Neuronal stem cell (in vitro differentiated cells): ENCODE measurements around the gene CLSTN3.

Experiments
- DNase-seq: peaks from one replicate; pipeline ENCODE4 v3.0.0-alpha.2; 2013; ENCODE audit warnings: low spot score
- H2AFZ ChIP-seq: one replicate; pipeline ENCODE4 v1.6.1; 2013; ENCODE audit warnings: mild to moderate bottlenecking, low read length, inconsistent platforms
- H2AK5ac ChIP-seq: 2 replicates; pipeline ENCODE4 v1.6.1; 2013; ENCODE audit warnings: low read depth, mild to moderate bottlenecking, inconsistent platforms, low read length, moderate library complexity, mixed read lengths
- H2BK120ac ChIP-seq: 2 replicates; pipeline ENCODE4 v1.6.1; 2013; ENCODE audit warnings: low read depth, mild to moderate bottlenecking, inconsistent platforms, low read length, moderate library complexity, mixed read lengths
- H2BK12ac ChIP-seq: one replicate; pipeline ENCODE4 v1.6.1; 2013; ENCODE audit warnings: low read length, inconsistent platforms
- H2BK15ac ChIP-seq: 2 replicates; pipeline ENCODE4 v1.6.1; 2013; ENCODE audit warnings: mild to moderate bottlenecking, low read length, inconsistent platforms, mixed read lengths
- H2BK5ac ChIP-seq: one replicate; pipeline ENCODE4 v1.6.1; 2013; ENCODE audit warnings: inconsistent platforms, mild to moderate bottlenecking, low read length, moderate library complexity
- H3K14ac ChIP-seq: one replicate; pipeline ENCODE4 v1.6.1; 2013; ENCODE audit warnings: low read length, inconsistent platforms
- H3K18ac ChIP-seq: 2 replicates; pipeline ENCODE4 v1.6.1; 2013; ENCODE audit warnings: low read length, inconsistent platforms
- H3K23ac ChIP-seq: 2 replicates; pipeline ENCODE4 v1.6.1; 2013; ENCODE audit warnings: low read depth, mild to moderate bottlenecking, mixed read lengths, low read length, inconsistent platforms; ENCODE audit not compliant: poor library complexity
- H3K27ac ChIP-seq: replicated peaks from 3 replicates; pipeline ENCODE4 v1.5.1; 2013; ENCODE audit warnings: low read length, inconsistent platforms
- H3K27me3 ChIP-seq, 3 experiments: 2 replicates each; pipeline ENCODE4 v1.6.1; 2013; ENCODE audit warnings: low read length in 3 of 3, mild to moderate bottlenecking in 2 of 3, inconsistent platforms in 1 of 3, low read depth in 1 of 3, mixed read lengths in 1 of 3, moderate library complexity in 1 of 3; ENCODE audit not compliant: control insufficient read depth in 3 of 3, insufficient read depth in 3 of 3
- H3K36me3 ChIP-seq, 2 donors: replicated peaks in 1 of 2; 2 replicates each; pipeline ENCODE4 v1.6.1; 2013; ENCODE audit warnings: low read length in 2 of 2; ENCODE audit not compliant: control insufficient read depth in 2 of 2, insufficient read depth in 2 of 2
- H3K4ac ChIP-seq: 2 replicates; pipeline ENCODE4 v1.6.1; 2013; ENCODE audit warnings: inconsistent platforms, mild to moderate bottlenecking, low read length, moderate library complexity
- H3K4me1 ChIP-seq, 2 donors: 1 replicate in 1 of 2; 2 replicates in 1 of 2; pipeline ENCODE4 v1.6.1; 2013; ENCODE audit warnings: low read length in 2 of 2, low read depth in 1 of 2; ENCODE audit not compliant: control insufficient read depth in 2 of 2, insufficient read depth in 1 of 2
- H3K4me2 ChIP-seq: one replicate; pipeline ENCODE4 v1.6.1; 2013; ENCODE audit warnings: mild to moderate bottlenecking, low read length, inconsistent platforms; ENCODE audit not compliant: insufficient read depth, poor library complexity, severe bottlenecking
- H3K4me3 ChIP-seq, 2 donors: 2 replicates each; pipeline ENCODE4 v1.5.1; 2013; ENCODE audit warnings: low read length in 2 of 2, mild to moderate bottlenecking in 2 of 2, inconsistent platforms in 1 of 2, moderate library complexity in 1 of 2
- H3K79me1 ChIP-seq: one replicate; pipeline ENCODE4 v1.6.1; 2013; ENCODE audit warnings: low read depth, mild to moderate bottlenecking, inconsistent platforms, low read length, moderate library complexity
- H3K9ac ChIP-seq: one replicate; pipeline ENCODE4 v1.6.1; 2013; ENCODE audit warnings: mild to moderate bottlenecking, low read depth, low read length, inconsistent platforms; ENCODE audit not compliant: poor library complexity
- H3K9me3 ChIP-seq, 2 donors: replicated peaks in 1 of 2; 2 replicates each; pipeline versions ENCODE3 to v1.6.1; 2013; ENCODE audit warnings: low read length in 2 of 2, mild to moderate bottlenecking in 2 of 2, inconsistent platforms in 1 of 2, low read depth in 1 of 2, mixed read lengths in 1 of 2, moderate library complexity in 1 of 2; ENCODE audit not compliant: control insufficient read depth in 2 of 2, insufficient read depth in 1 of 2
- H4K8ac ChIP-seq: one replicate; pipeline ENCODE4 v1.6.1; 2013; ENCODE audit warnings: low read depth, mild to moderate bottlenecking, inconsistent platforms, low read length, moderate library complexity
- H4K91ac ChIP-seq: one replicate; pipeline ENCODE4 v1.6.1; 2013; ENCODE audit warnings: low read length, low read depth, mild to moderate bottlenecking, inconsistent platforms; ENCODE audit not compliant: poor library complexity
- WGBS, 2 donors: extraction: QIAGEN DNeasy Blood & Tissue Kit; methylation state at CpG; one replicate each; pipeline ENCODE4 v1.1.7; 2013; ENCODE audit warnings: missing lambda C conversion rate in 2 of 2, mixed read lengths in 1 of 2; ENCODE audit not compliant: insufficient read length in 2 of 2, insufficient replicate concordance in 1 of 2; ENCODE audit errors: extremely low coverage in 2 of 2; 5-methylcytosine and 5-hydroxymethylcytosine counted together

The CLSTN3 gene

GRCh38 chr12:7193674-7194073 lies 63.5 kb downstream of the CLSTN3 start:
- Histone ChIP-seq H3K27me3 (no peaks in the 10 kb centered on the region), H3K4me3 (no peak overlapping the region), H3K27ac (no peak overlapping the region), H3K4me1 (peaks cover 4 to 6% of the 10 kb centered on the region in 2 donors), H2BK12ac (no peak overlapping the region), H2BK120ac (no peak overlapping the region), H4K91ac (no peak overlapping the region), H3K14ac (no peak overlapping the region), H2AK5ac (no peak overlapping the region), H3K4me2 (no peak overlapping the region), H3K9ac (no peak overlapping the region), H3K23ac (no peak overlapping the region), H4K8ac (no peak overlapping the region), H3K79me1 (no peaks in the 10 kb centered on the region), H2BK15ac (no peak overlapping the region), H3K4ac (no peak overlapping the region), H3K9me3 (peaks cover 0 to under 1% of the 10 kb centered on the region in 2 donors), H3K18ac (no peak overlapping the region), H2BK5ac (no peak overlapping the region), H2AFZ (no peak overlapping the region), H3K36me3 (peaks cover 12 to 37% of the 10 kb centered on the region in 2 donors)
- DNase-seq, result no peak
- WGBS, 2 donors, result no CpG with 5 or more reads among the region's 2 CpGs

GRCh38 chr12:7197841-7198240 lies 67.7 kb downstream of the CLSTN3 start:
- Histone ChIP-seq H2AK5ac (no peak overlapping the region), H3K9ac (no peak overlapping the region), H2BK12ac (no peak overlapping the region), H3K9me3 (peaks cover 6 to 14% of the 10 kb centered on the region in 2 donors), H3K18ac (no peak overlapping the region), H3K4ac (no peak overlapping the region), H3K27me3 (no peaks in the 10 kb centered on the region), H2BK5ac (no peak overlapping the region), H2AFZ (no peak overlapping the region), H3K23ac (no peak overlapping the region), H2BK120ac (no peak overlapping the region), H3K4me2 (no peak overlapping the region), H4K8ac (no peak overlapping the region), H3K79me1 (no peaks in the 10 kb centered on the region), H3K14ac (no peak overlapping the region), H3K36me3 (peaks cover 27 to 48% of the 10 kb centered on the region in 2 donors), H3K27ac (no peak overlapping the region), H3K4me3 (no peak overlapping the region), H4K91ac (no peak overlapping the region), H2BK15ac (no peak overlapping the region), H3K4me1 (no peaks in the 10 kb centered on the region)
- DNase-seq, result no peak
- no CpG with 5 or more reads among the region's 2 CpGs for WGBS, 2 donors

DNA sequence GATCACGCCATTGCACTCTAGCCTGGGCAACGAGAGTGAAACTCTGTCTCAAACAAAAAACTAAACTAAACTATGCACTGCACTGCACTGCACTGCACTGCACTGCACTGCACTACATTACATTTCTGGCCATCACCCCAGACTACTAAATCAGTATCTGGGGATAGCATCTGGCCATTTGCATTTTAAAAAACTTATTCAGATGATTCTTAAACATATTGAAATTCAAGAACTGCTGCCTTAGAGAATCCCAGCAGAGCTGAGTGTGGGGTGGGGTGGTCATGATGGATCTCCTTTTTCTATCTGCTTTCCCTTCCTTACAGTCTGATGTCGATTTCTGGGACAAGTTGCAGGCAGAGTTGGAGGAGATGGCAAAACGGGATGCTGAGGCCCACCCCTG lies 72.9 kb downstream of the CLSTN3 start:
- no peak overlapping the region for H3K4ac ChIP-seq
- H2BK12ac ChIP-seq, result no peak overlapping the region
- peaks cover 35 to 78% of the 10 kb centered on the region in 2 donors for H3K36me3 ChIP-seq
- H3K27me3 ChIP-seq, result no peaks in the 10 kb centered on the region
- no peaks in the 10 kb centered on the region for H3K79me1 ChIP-seq
- H2BK120ac ChIP-seq, result no peak overlapping the region
- no peak overlapping the region for H3K9ac ChIP-seq
- H3K14ac ChIP-seq, result no peak overlapping the region
- no peaks in the 10 kb centered on the region for H3K4me1 ChIP-seq
- H4K91ac ChIP-seq, result no peak overlapping the region
- no peak overlapping the region for H3K23ac ChIP-seq
- WGBS, 2 donors, result no CpG with 5 or more reads among the region's 4 CpGs
- H2BK15ac ChIP-seq, result no peak overlapping the region
- H3K27ac ChIP-seq, result no peak overlapping the region
- H3K4me2 ChIP-seq, result no peak overlapping the region
- no peak overlapping the region for H2AFZ ChIP-seq
- no peak overlapping the region for H2BK5ac ChIP-seq
- no peak overlapping the region for H4K8ac ChIP-seq
- H2AK5ac ChIP-seq, result no peak overlapping the region
- no peak overlapping the region for H3K4me3 ChIP-seq
- H3K9me3 ChIP-seq, result peaks cover 6 to 14% of the 10 kb centered on the region in 2 donors
- DNase-seq, result no peak
- no peak overlapping the region for H3K18ac ChIP-seq

DNA sequence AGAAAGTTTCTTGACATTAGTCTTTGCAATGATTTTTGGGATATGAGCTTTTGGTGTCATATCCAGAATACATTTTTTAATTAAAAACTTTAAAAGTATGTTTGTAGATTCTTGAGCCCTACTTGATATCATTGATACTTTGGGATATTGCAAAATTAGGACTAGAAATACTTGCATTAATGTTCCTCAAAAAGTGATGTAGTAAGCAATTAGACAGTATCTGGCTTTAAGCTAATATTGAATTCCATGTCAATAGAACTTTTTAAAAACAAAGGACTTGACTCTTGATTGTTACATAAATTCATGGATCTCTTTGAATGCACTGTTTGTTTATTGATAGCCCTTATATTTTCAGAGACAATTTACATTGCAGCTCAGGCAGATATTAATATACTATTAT lies 74.9 kb downstream of the CLSTN3 start:
- H2BK15ac ChIP-seq, result no peak overlapping the region
- no peaks in the 10 kb centered on the region for H3K4me1 ChIP-seq
- DNase-seq, result no peak
- no peak overlapping the region for H3K4me3 ChIP-seq
- H3K27me3 ChIP-seq, result no peaks in the 10 kb centered on the region
- H2BK120ac ChIP-seq, result no peak overlapping the region
- H3K27ac ChIP-seq, result no peak overlapping the region
- H4K91ac ChIP-seq, result no peak overlapping the region
- H3K36me3 ChIP-seq, result peaks cover 48 to 88% of the 10 kb centered on the region in 2 donors
- H4K8ac ChIP-seq, result no peak overlapping the region
- no peak overlapping the region for H2AK5ac ChIP-seq
- H3K14ac ChIP-seq, result no peak overlapping the region
- H3K18ac ChIP-seq, result no peak overlapping the region
- H2AFZ ChIP-seq, result no peak overlapping the region
- H3K79me1 ChIP-seq, result peaks cover 2% of the 10 kb centered on the region
- H2BK5ac ChIP-seq, result no peak overlapping the region
- H3K23ac ChIP-seq, result no peak overlapping the region
- no peak overlapping the region for H3K4ac ChIP-seq
- H2BK12ac ChIP-seq, result no peak overlapping the region
- peaks cover 9 to 12% of the 10 kb centered on the region in 2 donors for H3K9me3 ChIP-seq
- no peak overlapping the region for H3K4me2 ChIP-seq
- H3K9ac ChIP-seq, result no peak overlapping the region
